Smooth muscle cell (in vitro differentiated cells): ENCODE results near the gene ERI3. TPM values are rescaled to one million over a fixed set of nuclear protein-coding genes. Genes with fewer than 3 reads are reported as not detected.

Source experiments
- DNase-seq: peaks from one replicate; lab custom pipeline; 2025; ENCODE audit not compliant: unreplicated experiment; lab: John Stamatoyannopoulos, UW
- H2AFZ ChIP-seq: fragments of 200-600 bp; sonication (generic); 2 replicates; pipeline ENCODE4 v1.6.0; 2016; ENCODE audit warnings: antibody characterized with exemption, low read depth, mild to moderate bottlenecking
- H3F3A ChIP-seq: fragments of 200-600 bp; sonication (generic); 2 replicates; pipeline ENCODE4 v1.6.0; 2017; ENCODE audit warnings: antibody characterized with exemption, low read depth
- H3K27ac ChIP-seq: fragments of 200-600 bp; sonication (generic); 2 replicates; pipeline ENCODE4 v1.5.1; 2016; ENCODE audit warnings: low read depth, mild to moderate bottlenecking
- H3K27me3 ChIP-seq: fragments of 200-600 bp; sonication (generic); 2 replicates; pipeline ENCODE4 v1.6.1; 2016; ENCODE audit warnings: low read depth, mild to moderate bottlenecking
- H3K36me3 ChIP-seq: fragments of 200-600 bp; sonication (generic); 2 replicates; pipeline ENCODE4 v1.5.1; 2016; ENCODE audit warnings: low read depth
- H3K4me1 ChIP-seq: fragments of 200-600 bp; sonication (generic); 2 replicates; pipeline ENCODE4 v1.5.1; 2016; ENCODE audit warnings: low read depth
- H3K4me2 ChIP-seq: fragments of 200-600 bp; sonication (generic); 2 replicates; pipeline ENCODE4 v1.6.0; 2016; ENCODE audit warnings: mild to moderate bottlenecking
- H3K4me3 ChIP-seq: fragments of 200-600 bp; sonication (generic); 2 replicates; pipeline ENCODE4 v1.5.1; 2016; ENCODE audit warnings: mild to moderate bottlenecking
- H3K79me2 ChIP-seq: fragments of 200-600 bp; sonication (generic); 2 replicates; pipeline ENCODE4 v1.6.0; 2016; ENCODE audit warnings: low read depth, mild to moderate bottlenecking
- H3K9ac ChIP-seq: fragments of 200-600 bp; sonication (generic); 2 replicates; pipeline ENCODE4 v1.6.0; 2016; ENCODE audit warnings: low read depth
- H3K9me3 ChIP-seq: fragments of 200-600 bp; sonication (generic); replicated peaks from 2 replicates; pipeline ENCODE4 v1.5.1; 2016; ENCODE audit warnings: low read depth
- H4K20me1 ChIP-seq: fragments of 200-600 bp; sonication (generic); 2 replicates; pipeline ENCODE4 v1.6.0; 2016; ENCODE audit warnings: low read depth
- CTCF ChIP-seq: fragments of 200-600 bp; sonication (generic); IDR thresholded peaks from 2 replicates; pipeline ENCODE4 v1.5.1; 2017; ENCODE audit warnings: borderline replicate concordance, mild to moderate bottlenecking, antibody characterized with exemption; ENCODE audit not compliant: insufficient read depth, poor library complexity, severe bottlenecking
- WGBS: methylation state at CpG from one replicate; pipeline ENCODE4 v1.1.7; 2016; ENCODE audit warnings: low lambda C conversion rate; 5-methylcytosine and 5-hydroxymethylcytosine counted together
- polyA plus RNA-seq: library from polyadenylated mRNA; unstranded; fragments of >200 nt; fragmentation: Nextera tagmentation; extraction: Ambion mirVana; gene quantifications from 2 replicates; pipeline ENCODE4 v1.2.1, GENCODE V29; 2016
- small RNA-seq: library from RNA; depleted of rRNA; stranded (forward); fragments of <200 nt; gene quantifications from one replicate; pipeline ENCODE3, GENCODE V24; 2014
- total RNA-seq: library from RNA; depleted of rRNA; stranded (reverse); fragments of >200 nt; gene quantifications from 2 replicates; pipeline ENCODE4 v1.2.3, GENCODE V29; 2014

Gene ERI3
- total and polyA plus RNA-seq, 2 experiments from 2014 or later = 91.2 to 112 TPM

GRCh38 chr1:44174630-44175029, 180.4 kb downstream of the ERI3 start:
- Histone ChIP-seq H3K9ac (no peak overlapping the region), H3K36me3 (no peaks in the 10 kb centered on the region), H3F3A (no peaks in the 10 kb centered on the region), H3K4me3 (no peak overlapping the region), H3K27ac (no peak overlapping the region), H3K27me3 (no peaks in the 10 kb centered on the region), H3K79me2 (no peaks in the 10 kb centered on the region), H4K20me1 (no peaks in the 10 kb centered on the region), H2AFZ (no peak overlapping the region), H3K4me2 (no peak overlapping the region), H3K9me3 (no peaks in the 10 kb centered on the region), H3K4me1 (no peaks in the 10 kb centered on the region)
- 78% methylated on average over 1 of the region's 1 CpG for WGBS
- TF ChIP-seq CTCF = no peak
- DNase-seq = no peak

Small RNA genes lying within 50 kb of the gene (small RNA-seq; reads per million reads assigned to genes)
- not detected for gene AL035417.1
- gene RNU6-369P = not detected

Other genes starting within 250 kb of the ERI3 start
- 0.04 TPM in 1 of 2 replicates, not detected in the other for gene KLF17, start 236.4 kb downstream of the ERI3 start, total RNA-seq
- not detected in 2 replicates for gene KLF17, start 236.4 kb downstream of the ERI3 start, polyA plus RNA-seq
- gene KLF18, start 213.6 kb downstream of the ERI3 start, total RNA-seq = 0.67 TPM in 1 of 2 replicates, not detected in the other
- gene KLF18, start 213.6 kb downstream of the ERI3 start, polyA plus RNA-seq = not detected in 2 replicates
- gene DMAP1, start 141.8 kb downstream of the ERI3 start, total RNA-seq = 17.9 and 22.7 TPM in 2 replicates
- gene DMAP1, start 141.8 kb downstream of the ERI3 start, polyA plus RNA-seq = 34.8 and 45.0 TPM in 2 replicates
- gene RNF220, start 50.0 kb upstream of the ERI3 start, total RNA-seq = 37.8 and 65.8 TPM in 2 replicates
- 71.1 and 82.4 TPM in 2 replicates for gene RNF220, start 50.0 kb upstream of the ERI3 start, polyA plus RNA-seq